ENCODE measurements around the gene MED17.

GRCh38 chr11:93737904-93738612 is 46.0 kb upstream of the MED17 start:
- no peak for TF ChIP-seq CTCF (IDR thresholded peaks at IDR 0.05; ENCODE audit: insufficient read depth, low read depth, low read length)
- no peak for TF ChIP-seq EZH2 (IDR thresholded peaks at IDR 0.05; ENCODE audit: insufficient read depth, low read length)

Data from astrocyte (in vitro differentiated cells and primary cell).